IPS-18a (cell line): ENCODE measurements around the gene KMT2B.

Experiments used
- H3K27ac ChIP-seq: one replicate; pipeline ENCODE4 v1.5.1; 2013; ENCODE audit warnings: low read length
- H3K27me3 ChIP-seq: one replicate; pipeline ENCODE4 v1.6.1; 2013; ENCODE audit warnings: mild to moderate bottlenecking, low read length; ENCODE audit not compliant: control insufficient read depth, insufficient read depth
- H3K36me3 ChIP-seq: one replicate; pipeline ENCODE4 v1.6.1; 2013; ENCODE audit warnings: low read depth, low read length; ENCODE audit not compliant: control insufficient read depth
- H3K4me1 ChIP-seq: one replicate; pipeline ENCODE4 v1.6.1; 2013; ENCODE audit warnings: low read depth, low read length; ENCODE audit not compliant: control insufficient read depth
- H3K4me3 ChIP-seq: one replicate; pipeline ENCODE4 v1.5.1; 2013; ENCODE audit warnings: low read length
- H3K9ac ChIP-seq: one replicate; pipeline ENCODE4 v1.6.1; 2013; ENCODE audit warnings: mild to moderate bottlenecking, low read length, moderate library complexity
- H3K9me3 ChIP-seq: one replicate; pipeline ENCODE4 v1.6.1; 2013; ENCODE audit warnings: low read depth, low read length; ENCODE audit not compliant: control insufficient read depth

The KMT2B gene

GRCh38 chr19:35783469-35784434 is 65.9 kb downstream of the KMT2B start:
- no peaks in the 10 kb centered on the region for H3K27me3 ChIP-seq
- H3K4me1 ChIP-seq: peaks cover 3% of the 10 kb centered on the region
- H3K27ac ChIP-seq: no peak overlapping the region
- no peaks in the 10 kb centered on the region for H3K36me3 ChIP-seq
- H3K9ac ChIP-seq: no peak overlapping the region
- peak overlapping the region; percentile 33 for H3K4me3 ChIP-seq
- H3K9me3 ChIP-seq: no peaks in the 10 kb centered on the region

GRCh38 chr19:35784503-35785338 is 66.9 kb downstream of the KMT2B start:
- Histone ChIP-seq H3K9ac (peak overlapping the region; percentile 32), H3K27me3 (no peaks in the 10 kb centered on the region), H3K4me3 (peak overlapping the region; percentile 59), H3K36me3 (no peaks in the 10 kb centered on the region), H3K27ac (no peak overlapping the region), H3K9me3 (no peaks in the 10 kb centered on the region), H3K4me1 (peaks cover 3% of the 10 kb centered on the region)

GRCh38 chr19:35785339-35785627 is 67.5 kb downstream of the KMT2B start:
- H3K4me3 ChIP-seq: peak overlapping the region; percentile 59
- no peaks in the 10 kb centered on the region for H3K36me3 ChIP-seq
- no peaks in the 10 kb centered on the region for H3K27me3 ChIP-seq
- no peaks in the 10 kb centered on the region for H3K9me3 ChIP-seq
- H3K4me1 ChIP-seq: peaks cover 3% of the 10 kb centered on the region
- H3K9ac ChIP-seq: peak overlapping the region; percentile 32
- no peak overlapping the region for H3K27ac ChIP-seq

GRCh38 chr19:35786299-35787160 is 68.7 kb downstream of the KMT2B start:
- Histone ChIP-seq H3K27me3 (no peaks in the 10 kb centered on the region), H3K4me1 (peaks cover 3% of the 10 kb centered on the region), H3K9me3 (no peaks in the 10 kb centered on the region), H3K4me3 (no peak overlapping the region), H3K9ac (no peak overlapping the region), H3K27ac (no peak overlapping the region), H3K36me3 (no peaks in the 10 kb centered on the region)

- Histone ChIP-seq H3K4me1 (peaks cover 3% of the 10 kb centered on the region), H3K27ac (no peak overlapping the region), H3K36me3 (no peaks in the 10 kb centered on the region), H3K4me3 (no peak overlapping the region), H3K9me3 (no peaks in the 10 kb centered on the region), H3K9ac (no peak overlapping the region), H3K27me3 (no peaks in the 10 kb centered on the region)
Measured at GRCh38 chr19:35787227-35787799, 69.5 kb downstream of the KMT2B start.
